ENCODE results near the gene SUN5.

SUN5 gene

DNA sequence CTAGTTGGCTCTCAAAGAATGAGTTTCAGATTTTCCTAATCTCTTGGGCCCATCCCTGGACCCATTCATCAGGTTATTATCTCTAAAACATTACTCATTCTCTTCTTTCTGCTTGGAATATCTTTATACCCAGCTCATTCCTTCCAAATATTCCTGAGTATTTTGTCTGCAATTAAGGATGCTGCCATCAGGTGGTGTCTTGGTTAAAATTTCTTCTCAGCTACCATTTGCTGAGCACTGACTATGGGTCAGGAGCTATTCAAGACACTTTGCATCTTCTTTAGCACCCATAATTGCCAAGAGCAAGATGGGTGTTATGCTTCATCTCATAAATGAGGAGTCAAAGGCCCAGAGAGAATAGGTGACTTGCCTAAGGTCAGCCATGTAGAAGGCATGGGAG lies 8.4 kb downstream of the SUN5 start:
- no peak for DNase-seq (ENCODE audit: low read depth)

DNA sequence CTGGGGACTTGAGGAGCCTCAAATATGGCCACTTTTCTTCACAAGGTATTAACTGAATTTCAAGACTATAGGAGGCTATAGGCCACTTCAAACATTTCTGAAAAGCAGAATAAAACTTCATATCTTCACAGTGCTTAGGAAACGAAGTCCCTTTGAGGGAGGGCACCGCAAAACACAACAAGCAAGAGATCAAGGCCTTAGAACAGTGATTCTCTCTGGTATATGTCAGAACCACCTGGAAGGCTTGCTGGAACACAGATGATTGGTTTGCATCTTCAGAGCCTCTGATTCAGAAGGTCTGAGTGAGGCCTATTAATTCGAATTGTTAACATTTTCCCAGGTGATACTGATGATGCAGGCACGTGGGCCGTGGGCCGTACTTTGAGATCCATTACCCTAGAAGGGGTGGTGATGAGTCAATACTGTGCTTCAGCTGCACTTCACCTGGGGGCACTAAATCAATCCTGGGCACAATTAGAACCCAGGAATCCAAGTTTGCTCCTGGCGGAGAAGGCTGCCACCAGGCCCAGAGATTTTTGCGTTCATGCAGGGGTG lies 10.7 kb downstream of the SUN5 start:
- no peak for DNase-seq (ENCODE audit: low read depth)

DNA sequence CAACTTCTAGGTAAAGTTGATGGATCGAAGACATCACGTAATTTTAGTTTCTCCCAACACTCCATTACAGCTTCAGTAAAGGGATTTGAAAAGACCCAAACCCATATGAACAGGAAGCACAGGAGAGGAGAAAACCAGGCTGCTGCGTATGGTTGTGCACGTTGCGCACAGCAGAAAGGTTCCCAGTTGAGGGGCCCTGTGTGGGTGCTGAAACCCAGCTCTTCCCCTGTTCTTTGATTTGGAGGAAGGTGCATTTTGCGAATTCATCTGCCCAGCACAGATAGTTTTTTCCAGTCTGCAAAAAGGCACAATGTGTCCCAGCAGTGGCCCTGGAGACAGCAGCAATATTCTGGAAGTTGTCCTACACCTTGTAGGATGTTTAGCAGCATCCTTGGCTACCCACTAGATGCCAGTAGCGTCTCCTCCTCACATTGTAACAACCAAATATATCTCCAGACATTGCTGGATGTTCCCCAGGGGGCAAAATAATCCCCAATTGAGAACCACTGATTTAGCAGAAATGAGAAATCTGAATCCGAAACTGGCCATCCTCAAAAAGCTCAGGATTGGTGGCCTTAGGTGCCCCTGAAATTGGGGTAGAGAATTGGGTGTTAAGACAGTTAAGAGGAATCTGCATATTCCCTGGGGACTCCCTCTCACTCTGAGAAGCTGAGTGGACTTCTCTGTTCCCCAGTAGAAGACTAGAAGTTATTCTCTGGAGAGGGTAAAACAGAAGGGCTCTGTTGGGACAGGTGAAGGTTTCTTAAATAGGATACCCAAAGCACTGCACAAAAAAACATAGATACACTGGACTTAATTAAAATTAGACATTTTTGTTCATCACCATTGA lies 12.2 kb downstream of the SUN5 start:
- no peak for DNase-seq (ENCODE audit: low read depth)

DNA sequence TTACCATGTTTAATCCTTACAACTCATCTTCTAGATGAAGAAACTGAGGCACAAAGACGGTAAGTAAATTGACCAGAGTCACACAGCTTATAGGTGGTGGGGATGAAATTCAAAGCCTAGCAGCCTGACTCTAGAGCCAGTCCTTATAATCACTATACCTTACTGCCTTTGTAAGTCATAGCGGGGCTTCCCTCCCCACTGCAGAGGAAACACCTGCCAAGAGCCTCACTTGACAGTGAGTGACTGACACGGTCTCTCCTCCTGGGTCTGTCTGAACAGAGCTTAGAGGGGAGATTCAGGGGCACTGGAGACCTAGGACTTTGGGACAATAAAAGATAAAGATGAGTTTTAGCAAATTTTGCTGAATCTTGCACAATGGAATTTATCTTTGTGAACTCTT lies 12.8 kb downstream of the SUN5 start:
- no peak for DNase-seq (ENCODE audit: low read depth)

DNA sequence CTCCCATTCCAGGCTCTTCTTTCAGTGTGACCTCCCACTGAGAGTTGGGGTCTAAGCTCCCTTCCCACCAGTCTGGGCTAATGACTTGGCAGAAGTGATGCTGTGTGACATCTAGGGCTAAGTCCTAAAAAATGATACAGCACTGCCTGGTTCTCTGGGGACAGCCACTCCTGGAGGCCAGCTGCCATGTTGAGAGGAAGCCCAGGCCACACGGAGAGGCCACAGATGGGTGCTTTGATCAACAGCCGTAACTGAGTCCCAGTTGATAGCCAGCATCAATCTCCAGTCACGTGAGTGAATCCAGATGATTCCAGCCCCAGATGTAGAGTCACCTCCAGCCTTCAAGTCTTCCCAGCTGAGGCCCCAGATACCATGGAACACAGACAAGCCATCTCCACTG lies 13.8 kb downstream of the SUN5 start:
- no peak for DNase-seq (ENCODE audit: low read depth)

DNA sequence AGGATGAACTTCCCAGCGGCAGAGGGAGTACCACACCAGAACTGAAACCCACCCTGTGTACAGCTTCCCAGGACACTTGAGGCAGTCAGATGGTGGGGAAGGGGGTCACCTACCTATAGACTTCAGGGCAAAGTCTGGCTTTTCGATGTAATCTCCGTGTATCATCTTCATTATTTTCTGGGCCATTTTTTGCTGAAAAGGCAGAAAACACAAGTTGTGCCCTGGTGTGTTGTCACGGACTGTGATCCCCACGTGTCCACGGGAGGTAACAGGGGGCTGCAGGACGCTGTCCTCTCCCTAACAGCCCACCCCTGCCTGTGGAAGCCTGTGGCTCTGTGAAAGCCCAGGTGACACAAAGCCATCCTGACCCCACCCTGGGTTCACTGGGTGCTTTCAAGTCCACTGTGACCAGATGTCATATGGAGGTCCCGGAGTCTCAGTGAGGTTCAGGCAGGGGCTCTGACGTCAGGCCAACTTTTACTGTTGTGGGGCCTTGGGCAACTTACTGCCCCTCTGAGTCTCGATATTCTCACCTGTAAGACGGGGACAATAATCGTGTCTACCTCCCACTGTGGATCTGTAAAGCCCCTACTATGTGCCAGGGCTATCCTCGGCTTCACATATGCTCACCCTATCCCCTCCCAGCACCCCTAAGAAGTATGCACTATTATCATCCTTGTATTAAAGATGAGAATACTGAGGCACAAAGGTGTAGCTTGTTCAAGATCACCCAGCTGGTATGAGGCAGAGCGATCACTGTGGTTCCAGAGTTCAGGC lies 14.5 kb downstream of the SUN5 start:
- DNase-seq (ENCODE audit: low read depth) = no peak

DNA sequence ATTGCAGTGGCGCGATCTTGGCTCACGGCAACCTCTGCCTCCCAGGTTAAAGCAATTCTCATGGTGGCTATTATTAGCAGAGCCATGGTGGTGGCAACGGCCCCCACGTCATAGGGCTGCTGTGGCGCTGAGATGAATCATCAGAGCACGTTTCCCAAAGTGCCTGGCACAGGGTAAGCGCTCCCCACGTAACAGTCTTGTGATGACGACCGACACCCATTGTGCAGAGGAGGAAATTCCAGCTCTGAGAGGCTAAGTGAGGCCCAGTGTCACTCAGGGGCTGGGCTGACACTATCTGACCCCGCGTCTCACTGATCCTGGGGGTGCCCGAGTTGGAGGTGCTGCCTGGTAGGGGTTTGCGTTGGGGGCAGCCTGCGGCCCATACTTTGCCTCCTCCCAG lies 16.2 kb downstream of the SUN5 start:
- DNase-seq (ENCODE audit: low read depth) = no peak

DNA sequence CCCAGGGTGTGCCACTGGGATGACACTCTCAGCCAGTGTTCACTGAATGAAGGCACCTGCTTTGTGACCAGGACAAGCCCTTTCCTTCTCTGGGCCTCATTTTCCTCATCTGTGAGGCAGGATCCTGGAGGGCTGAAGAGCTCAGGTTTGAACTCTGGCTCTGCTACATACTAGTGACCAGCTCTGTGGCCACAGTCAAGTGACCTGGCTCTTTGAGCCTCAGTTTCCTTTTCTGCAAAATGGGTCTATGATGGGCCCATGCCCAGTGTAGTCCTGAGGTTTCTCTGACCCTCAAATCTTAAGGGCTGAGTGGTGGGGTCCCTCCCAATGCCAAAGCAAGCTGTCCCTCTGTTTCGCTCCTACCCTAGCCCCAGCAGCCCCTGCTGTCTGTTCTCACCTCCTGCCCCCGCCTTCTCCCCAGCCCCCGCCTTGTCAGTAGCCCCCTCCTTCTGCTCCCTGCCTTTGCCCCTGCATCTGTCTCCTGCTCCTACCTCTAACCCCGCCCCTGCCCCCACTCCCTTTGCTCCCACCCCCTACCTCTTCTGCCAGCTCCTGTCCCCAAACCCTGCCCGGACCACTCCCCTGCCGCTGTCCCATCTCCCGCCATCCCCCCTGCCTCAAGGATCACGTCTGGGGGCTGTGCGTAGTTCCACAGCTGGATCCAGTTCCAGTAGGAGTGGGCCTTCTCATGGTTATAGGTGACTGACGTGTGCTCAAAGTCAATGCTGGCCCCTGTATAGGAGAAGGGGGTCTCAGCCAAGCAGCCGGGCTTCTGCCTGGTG lies 17.0 kb downstream of the SUN5 start:
- DNase-seq (ENCODE audit: low read depth) = no peak

DNA sequence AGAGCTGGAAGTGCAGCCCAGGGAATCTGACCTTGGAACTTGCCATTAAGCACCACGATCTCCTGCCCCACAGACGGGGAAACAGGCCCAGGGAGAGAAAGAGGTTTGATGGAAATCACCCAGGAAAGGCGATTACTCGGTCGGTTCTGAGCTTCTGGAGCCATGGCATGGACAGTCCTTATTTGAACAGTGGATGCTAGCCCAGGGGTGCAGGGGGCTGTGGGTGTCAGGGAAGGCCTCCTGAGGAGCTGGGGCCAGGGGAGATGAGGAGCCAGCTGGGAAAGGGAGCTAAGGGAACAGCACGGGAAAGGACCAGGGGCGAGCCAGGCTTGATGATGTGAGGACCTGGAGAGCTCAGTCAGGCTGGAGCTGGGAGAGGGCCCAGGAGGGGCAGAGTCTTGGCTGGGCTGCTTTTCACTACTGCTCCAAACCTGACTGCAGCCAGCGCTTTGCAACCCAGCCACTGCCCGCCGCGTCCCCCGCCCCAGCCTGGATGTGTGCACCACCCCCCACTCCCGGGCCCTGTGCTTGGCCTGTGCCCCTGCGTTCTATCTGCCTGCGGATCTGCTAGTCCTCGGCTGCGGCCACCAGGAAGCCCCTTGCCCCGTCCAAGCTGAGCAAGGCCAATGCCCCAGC lies 17.8 kb downstream of the SUN5 start:
- DNase-seq (ENCODE audit: low read depth) = no peak

DNA sequence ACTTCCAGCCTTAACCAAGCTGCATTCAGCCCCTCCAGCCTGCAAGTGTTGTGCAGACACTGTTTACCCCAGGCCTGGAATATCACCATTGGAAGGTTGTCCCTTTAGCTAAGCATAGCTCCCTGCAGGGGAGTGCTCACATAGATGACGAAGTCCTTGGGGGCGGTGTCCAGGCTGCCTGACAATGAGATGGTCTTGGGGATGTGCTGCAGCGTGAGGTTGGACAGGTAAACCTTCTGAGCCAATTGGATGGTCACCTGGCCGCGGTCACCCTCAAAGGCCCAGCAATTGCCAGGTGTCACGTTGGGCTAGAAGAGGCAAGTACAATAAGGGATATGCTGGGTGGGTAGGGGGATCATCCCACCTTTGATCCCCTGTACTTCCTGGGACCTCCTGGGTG lies 18.6 kb downstream of the SUN5 start:
- DNase-seq (ENCODE audit: low read depth) = no peak

DNA sequence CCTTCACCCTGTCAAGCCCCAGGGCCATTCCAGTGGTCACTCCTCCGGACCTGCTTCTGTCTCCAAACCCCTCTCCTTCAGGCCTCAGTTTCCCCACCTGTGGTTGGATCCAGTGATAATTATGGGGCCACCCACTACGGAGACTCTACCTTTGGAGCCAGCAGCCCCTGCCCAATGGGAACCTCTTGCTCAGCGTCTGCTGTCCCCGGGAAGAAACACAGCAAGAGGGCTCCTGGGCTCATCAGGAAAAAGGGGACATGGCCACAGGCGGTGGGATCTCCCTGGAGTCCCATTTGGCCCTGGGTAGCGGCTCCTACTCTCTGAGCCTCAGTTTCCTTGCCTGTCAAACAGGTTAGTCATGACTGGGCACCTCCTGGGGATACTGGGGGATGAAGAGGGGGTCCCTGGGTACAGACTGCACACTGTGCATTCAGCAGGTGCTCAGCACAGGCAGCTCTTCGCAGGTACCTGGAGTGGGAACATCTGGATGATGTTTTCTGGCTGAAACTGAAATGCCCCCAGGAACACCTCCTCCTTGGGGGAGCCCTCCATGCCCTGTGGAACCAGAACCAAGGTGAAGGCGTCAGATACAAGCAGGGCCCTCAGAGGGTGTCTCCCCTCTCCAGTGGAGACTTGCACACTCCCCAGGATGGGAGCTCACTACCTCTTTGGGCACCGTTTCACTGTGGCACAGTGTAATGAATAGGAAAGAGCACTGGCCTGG lies 19.4 kb downstream of the SUN5 start:
- DNase-seq (ENCODE audit: low read depth) = no peak

DNA sequence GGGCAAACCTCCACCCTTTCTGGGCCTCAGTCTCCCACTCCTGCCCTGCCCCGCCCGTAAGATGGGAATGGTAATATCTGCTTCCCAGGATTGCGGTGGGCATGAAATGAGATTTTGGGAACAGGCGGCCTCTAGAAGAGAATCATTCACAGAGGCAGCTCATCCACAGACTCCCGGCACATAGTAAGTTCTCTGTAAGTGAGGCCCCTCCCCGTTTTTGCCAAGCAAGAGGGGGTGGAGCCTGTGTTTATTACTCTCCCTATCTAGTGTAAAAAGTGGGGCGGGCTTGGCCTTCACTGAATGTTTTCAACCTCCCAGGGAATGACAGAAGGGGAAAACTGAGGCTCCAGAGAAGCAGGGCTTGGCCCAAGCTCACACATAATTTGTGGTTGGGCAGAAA lies 20.0 kb downstream of the SUN5 start:
- DNase-seq (ENCODE audit: low read depth) = no peak

DNA sequence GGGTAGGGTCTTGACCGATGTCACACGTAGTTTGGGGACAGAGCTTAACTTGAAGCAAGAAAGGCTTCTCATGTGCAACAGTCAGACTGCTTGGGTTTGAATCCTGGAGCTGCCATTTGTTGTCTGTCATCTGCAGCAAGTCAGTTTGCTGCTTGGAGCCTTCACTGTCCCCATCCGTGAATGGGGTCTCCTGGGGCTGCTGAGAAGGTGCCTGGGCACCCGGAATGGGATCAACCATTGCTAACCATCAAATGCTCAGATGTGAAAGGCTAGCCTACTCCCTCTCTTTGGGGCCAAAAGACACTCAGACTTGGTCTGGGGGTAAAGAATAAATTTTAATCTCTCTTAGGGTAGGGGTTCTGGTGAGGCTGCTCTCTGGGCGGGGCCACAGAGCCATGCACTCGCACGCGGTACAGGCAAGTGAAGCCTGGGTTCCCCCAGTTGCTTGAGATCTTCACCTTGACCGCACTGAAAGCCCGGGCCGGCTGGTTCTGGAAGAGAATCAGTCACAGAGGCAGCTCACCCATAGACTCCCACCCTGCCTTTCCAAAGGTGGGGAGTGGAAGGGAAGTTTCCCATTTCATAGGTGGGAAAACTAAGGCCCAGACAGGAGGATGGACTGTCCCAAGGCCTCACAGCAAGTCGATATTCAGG lies 20.6 kb downstream of the SUN5 start:
- no peak for DNase-seq (ENCODE audit: low read depth)

DNA sequence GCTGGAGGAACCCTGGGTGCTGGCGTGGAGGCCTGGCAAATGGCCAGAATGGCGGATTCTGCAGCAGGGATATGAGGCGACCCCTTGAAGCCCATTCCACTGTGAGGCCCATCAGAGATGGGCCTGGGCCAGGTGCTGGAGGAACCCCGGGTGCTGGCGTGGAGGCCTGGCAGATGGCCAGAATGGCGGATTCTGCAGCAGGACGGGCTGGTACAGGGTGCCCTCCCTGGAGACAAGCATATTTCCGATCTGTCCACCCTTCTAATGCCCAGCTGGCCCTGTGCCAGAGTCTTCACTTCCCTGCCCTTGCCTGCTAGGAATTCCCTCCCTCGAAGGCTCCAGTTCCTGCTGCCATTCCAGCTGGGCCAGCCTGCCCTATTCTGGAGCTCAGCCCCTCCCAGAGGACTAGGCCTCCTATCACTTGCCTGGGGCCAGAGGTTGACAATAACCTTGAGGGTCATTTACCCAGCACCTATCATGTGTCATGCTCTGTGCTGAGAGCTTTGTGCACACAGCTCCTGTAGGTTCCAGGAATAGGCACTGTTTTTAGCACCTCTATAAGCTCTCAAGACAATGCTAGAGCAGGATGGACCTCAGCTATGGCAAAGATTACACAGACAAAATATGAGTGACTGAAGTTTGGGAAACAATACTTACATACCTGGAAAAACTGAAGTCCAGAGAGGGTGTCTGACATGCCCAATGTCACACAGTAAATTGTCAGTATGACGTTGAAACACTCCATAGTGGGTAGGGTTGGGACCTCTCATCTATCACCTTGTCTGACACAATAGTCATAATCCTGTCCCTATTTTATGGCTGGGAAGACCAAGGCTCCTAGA lies 21.4 kb downstream of the SUN5 start:
- no peak for DNase-seq (ENCODE audit: low read depth)

DNA sequence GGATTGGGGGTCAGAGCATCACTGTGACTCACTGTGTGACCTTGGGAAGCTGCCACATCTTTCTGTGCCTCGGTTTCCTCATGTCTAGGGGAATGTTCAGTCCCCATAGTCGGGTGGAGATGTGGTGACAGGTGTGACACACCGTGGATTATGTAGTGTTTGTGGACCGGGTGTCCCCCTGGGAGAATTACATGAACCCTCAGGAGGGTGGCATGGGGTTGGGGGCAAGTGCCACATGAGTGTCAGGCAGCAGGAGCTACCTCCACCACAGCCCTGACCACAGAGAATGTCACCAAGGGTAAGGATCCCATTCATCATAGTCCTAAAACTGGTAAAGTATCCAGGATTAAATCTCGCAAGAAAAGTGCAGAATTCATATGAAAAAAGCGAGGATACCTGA lies 23.2 kb downstream of the SUN5 start:
- DNase-seq (ENCODE audit: low read depth) = no peak

DNA sequence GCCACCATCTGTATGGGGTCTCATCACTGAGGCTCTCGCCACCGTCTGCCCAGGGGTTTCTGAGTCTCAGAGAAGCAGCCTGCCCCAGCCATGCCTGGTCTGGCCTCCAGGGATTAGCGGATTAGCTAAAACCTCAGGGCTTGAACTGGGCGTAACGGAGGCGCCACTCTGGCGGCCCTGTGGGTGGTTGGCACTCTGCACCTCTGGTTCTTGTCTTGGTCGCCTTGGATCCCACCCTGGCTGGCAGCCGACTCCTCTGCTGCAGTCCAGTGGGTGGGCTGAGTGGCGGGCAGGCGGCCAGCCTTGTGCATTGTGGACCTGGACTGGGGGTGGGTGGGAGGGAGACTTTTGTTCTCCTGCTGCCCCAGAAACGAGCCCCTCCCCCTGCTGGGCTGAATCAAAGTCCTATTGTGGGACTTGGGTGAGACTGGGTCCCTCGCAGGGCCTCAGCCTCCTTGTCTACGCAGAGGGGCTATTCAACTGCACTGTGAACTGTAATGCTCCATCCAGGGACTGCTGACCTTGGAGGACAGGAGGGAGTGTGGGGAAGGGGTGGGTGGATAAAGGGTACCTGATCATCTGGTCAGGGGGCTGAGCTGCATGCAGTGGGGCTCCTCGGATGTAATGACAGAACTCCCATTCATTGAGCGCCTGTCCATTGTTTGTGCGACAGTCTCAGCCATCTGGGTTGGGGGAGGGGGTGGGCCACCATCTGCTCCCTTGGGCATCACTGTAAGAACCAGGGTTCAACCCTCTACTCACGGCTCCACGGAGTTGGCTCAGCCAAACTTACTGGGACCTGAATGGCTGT lies 23.9 kb downstream of the SUN5 start:
- DNase-seq (ENCODE audit: low read depth) = no peak

DNA sequence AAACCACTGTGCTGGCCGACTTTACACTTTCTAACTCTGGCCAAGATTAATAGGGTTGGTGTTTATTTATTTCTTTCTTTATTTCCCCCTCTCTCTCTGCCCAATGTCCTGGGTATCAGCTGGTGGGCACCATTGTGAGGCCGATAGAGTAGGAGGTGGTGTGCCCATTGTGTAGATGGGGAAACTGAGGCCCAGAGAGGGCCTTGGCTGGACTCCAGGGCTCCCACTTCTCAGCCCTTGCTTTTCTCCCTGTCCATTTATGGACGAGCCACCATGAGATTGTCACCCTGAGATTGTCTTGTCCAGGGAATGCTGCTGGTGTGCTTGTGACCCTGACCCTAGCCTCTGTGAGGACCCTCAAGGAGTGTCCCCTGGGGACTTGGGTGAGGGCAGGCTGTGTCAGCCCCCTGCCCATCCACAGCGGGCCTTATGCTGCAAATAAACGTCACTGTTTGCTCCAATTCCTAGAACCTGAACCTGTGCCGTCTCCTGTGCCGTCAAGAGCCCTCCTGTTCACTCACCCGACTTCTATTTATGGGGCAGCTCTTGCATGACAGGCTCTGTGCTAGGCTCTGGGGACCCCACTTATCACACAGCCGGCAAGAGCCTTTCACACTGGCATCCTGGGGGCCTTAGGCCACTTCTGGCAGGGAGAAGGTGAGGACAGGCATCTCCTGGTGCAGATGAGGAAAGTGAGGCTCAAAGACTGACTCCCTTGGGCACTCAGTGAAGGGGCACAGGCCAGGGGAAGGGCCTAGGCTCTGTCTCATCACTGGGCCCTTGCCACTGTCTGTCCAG lies 24.8 kb downstream of the SUN5 start:
- no peak for DNase-seq (ENCODE audit: low read depth)

DNA sequence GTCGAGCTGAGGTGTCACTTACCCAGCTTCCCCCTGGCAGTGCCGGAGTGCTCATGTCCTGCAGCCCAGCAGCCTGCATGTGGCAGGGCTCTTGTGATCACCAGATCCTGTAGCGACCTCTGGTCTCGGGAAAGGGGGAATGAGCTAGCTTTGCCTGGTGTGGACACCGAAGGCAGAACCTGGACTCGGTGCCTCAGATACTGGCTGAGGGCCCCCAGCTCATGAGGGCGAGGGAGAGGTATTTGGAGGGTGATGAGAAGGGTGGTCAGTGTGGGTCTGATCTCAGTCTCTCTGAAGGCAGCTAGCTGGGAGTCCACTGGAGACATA lies 26.3 kb downstream of the SUN5 start:
- DNase-seq (ENCODE audit: low read depth) = no peak

All from activated T-helper 9 cell treated with anti-CD3 and anti-CD28 coated beads, Interleukin-2, amount 50 U/mL, for 16 hours (primary cell).